GM21576 (cell line): ENCODE measurements around the gene SMCO2.
A peak's percentile ranks its signal among the peaks of the same experiment; 100 is the strongest.

Experiments
- ATAC-seq: cut with Tn5 transposase; IDR thresholded peaks from one replicate; pipeline ENCODE4 v1.9.1; 2021; ENCODE audit warnings: mild to moderate bottlenecking, moderate library complexity; ENCODE audit not compliant: unreplicated experiment

The SMCO2 gene

DNA sequence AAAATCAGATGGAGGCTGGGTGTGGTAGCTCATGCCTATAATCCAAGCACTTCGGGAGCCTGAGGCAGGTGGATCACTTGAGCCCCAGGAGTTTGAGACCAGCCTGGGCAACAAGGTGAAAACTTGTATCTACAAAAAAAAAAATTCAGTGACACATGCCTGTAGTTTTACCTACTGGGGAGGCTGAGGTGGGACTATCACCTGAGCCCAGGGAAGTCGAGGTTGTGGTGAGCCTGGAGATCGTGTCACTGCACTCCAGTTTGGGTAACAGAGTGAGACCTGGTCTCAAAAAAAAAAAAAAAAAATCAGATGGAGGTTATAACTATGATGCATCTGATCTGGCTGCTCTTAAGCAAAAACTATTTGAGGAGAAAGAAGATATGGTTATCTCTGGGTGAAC, 50.9 kb downstream of the SMCO2 start:
- ATAC-seq = no peak

DNA sequence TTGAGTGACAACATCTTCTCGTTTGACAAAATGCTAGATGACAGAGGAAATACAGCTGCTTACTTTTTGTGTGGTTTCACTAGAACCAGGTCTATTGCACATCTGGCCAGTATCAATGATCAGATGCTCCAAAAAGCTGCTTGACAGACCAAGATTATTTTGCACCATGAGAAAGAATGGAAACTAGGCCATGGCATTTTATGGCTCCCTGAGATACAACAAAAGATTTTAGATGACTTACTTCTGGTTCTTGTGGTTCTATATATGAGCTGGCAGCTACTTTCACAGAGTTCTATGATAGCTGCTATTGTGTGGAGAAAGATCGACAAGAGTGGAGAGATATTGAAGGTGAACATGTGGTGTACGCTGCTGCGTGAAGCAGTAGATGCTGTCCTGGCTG, 51.6 kb downstream of the SMCO2 start:
- ATAC-seq = no peak

DNA sequence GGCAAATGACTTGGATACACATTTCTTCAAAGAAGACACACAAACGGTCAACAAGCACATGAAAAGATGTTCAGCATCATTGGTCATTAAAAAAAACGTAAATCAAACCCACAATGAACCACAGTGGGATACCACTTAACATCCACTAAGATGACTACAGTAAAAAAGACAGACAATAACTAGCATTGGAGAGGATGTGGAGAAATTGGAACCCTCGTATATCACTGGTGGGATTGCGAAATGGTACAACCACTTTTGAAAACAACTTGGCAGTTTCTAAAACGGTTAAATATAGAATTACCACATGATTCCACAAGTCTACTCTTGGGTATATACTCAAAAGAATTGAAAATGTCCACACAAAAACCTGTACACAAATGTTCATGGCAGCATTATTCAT, 52.2 kb downstream of the SMCO2 start:
- no peak for ATAC-seq

DNA sequence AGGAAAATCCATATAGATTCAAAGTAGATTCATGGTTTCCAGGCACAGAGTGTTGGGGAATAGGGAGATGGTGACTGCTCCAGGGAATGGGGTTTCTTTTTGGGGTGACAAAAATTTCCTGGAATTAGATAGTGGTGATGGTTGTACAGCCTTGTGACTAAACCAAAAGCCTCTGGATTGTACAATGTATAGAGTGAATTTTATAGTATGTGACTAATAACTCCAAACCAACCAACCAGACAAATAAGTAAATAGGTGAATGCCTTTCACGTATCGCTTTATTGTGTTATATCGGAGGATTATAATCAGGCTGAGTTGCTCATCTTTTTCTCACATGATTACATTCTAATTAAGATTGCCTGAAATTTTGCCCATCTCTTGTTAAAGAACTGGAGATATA, 52.8 kb downstream of the SMCO2 start:
- ATAC-seq = no peak

DNA sequence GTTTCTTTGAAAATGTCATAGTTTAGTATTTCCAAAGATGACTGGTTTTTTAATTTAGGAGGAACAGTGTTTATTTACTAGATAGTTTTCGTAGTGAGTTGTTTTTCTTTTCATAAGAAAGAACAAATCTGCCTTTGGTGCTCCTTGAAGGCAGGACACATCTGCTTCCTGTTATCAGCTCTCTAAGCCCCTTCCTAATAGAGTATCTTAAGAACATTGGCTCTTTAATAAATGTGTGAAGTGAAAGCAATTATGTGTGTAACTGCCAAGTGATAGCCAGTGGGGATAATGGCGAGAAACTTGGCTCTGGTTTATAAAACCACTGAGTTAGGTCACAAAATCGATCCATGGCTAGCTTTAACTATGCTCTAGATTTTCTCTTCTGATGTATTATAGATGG, 54.0 kb downstream of the SMCO2 start:
- no peak for ATAC-seq

DNA sequence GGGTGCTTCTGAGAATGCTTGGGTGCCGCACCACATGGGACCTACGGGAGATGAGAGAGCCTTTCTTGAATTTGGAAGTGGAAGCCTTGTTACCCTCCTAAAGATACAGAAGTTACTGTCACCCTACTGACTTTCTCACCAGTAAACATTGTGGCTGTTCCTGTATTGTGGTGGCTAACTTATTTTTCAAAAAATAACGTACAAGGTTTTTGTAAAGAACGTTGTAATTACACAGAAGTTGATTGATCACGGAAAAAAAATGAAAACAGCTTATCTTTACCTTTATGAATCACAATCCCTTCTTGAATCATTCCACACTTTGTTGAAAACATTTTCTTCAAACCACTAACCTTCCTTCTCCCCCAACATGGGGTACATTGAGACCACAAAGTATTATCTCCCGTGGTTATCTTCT, 55.5 kb downstream of the SMCO2 start:
- ATAC-seq = no peak

DNA sequence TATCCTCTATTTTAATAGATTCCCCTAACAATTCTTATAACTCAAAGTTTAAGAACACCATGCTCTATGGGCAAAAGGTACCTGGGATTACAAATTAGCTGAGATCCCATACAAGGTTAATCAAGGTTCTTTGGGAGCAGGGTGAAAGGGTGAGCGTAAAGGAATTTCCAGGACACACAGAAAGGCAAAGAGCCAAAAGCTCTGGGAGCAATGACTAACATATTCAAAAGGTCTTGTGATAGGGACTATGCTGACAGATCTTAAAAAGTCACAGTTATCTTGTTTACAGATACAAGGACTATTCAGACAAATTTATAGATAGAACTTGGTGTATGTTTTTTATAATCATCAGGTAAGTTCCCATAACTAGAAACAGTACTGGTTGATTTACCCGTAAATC, 58.0 kb downstream of the SMCO2 start:
- no peak for ATAC-seq

GRCh38 chr12:27505109-27505508, 58.6 kb downstream of the SMCO2 start:
- no peak for ATAC-seq

DNA sequence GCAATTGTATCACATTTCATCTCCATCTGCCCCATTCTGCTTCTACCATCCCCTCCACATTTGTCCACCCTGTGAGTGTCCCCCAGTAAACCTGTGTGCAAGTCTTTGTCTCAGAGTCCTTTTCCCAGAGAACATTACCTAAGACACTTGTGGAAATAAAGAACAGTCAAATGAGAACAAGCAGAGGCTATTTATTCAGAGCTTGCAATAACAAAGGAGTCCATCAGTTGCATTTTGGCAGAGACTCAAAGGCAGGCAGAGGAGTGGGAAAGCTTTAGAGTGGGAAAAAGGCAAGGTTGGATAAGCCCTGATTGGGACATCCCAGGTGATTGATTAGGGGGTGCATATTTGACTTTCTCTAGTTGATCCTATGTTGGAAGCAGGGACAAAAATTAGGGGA, 59.2 kb downstream of the SMCO2 start:
- no peak for ATAC-seq

- ATAC-seq = no peak
Observed at GRCh38 chr12:27506645-27507189, 60.2 kb downstream of the SMCO2 start.

GRCh38 chr12:27508736-27509431, 62.3 kb downstream of the SMCO2 start:
- ATAC-seq = no peak

- no peak for ATAC-seq
Observed at GRCh38 chr12:27511031-27511722, 64.6 kb downstream of the SMCO2 start.

GRCh38 chr12:27511723-27512045, 65.1 kb downstream of the SMCO2 start:
- ATAC-seq = no peak

DNA sequence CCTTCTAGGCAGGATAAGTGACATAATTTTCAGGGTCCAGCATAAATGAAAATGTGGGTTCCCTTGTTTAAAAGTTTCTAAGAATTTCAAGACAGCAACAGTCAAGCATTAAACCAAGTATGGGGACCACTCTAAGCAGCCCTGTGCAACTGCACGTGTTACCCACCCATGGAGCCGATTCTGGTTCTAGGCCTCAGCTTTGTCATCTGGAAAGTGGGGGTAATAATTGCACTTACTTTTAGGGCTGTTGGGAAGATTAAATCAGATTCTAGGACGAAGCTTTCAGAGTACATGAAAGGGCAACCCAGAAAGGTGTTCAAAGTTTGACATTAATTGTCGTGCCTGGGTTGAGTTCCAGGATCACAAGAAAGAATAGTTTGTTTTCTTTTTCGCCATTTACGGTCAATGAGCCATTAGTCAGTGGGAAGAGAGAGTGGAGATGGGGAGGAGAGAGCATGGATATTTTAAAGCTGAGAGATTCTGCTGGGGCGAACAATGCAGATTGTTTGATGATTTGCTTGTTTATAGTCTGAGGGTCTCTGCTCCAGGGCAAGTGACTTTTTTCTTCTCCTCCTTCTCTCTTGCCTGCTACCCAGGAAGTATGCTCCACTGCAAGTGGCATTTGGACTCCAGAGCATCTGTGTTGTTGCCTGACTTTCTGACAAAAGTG, 66.8 kb downstream of the SMCO2 start:
- ATAC-seq = no peak

- no peak for ATAC-seq
Observed at GRCh38 chr12:27515671-27516070, 69.1 kb downstream of the SMCO2 start.

- no peak for ATAC-seq
Observed at GRCh38 chr12:27516625-27517024, 70.1 kb downstream of the SMCO2 start.

GRCh38 chr12:27517546-27517945, 71.0 kb downstream of the SMCO2 start:
- no peak for ATAC-seq

- ATAC-seq = no peak
Observed at GRCh38 chr12:27517961-27518665, 71.6 kb downstream of the SMCO2 start.

- ATAC-seq = no peak
Observed at GRCh38 chr12:27521066-27521465, 74.5 kb downstream of the SMCO2 start.

GRCh38 chr12:27521981-27522380, 75.4 kb downstream of the SMCO2 start:
- no peak for ATAC-seq

GRCh38 chr12:27523305-27523641, 76.7 kb downstream of the SMCO2 start:
- ATAC-seq = peak; percentile 1
